Ishikawa (cell line): ENCODE measurements around the gene LVRN.

ENCODE experiments used
- CEBPB ChIP-seq: IDR thresholded peaks from 2 replicates; pipeline ENCODE4 v1.6.1; 2012
- CREB1 ChIP-seq: IDR thresholded peaks from 2 replicates; pipeline ENCODE4 v1.6.1; 2012; ENCODE audit warnings: low read depth
- EGR1 ChIP-seq: IDR thresholded peaks from 2 replicates; pipeline ENCODE4 v1.6.1; 2012
- EP300 ChIP-seq: IDR thresholded peaks from 2 replicates; pipeline ENCODE4 v1.6.1; 2012; ENCODE audit warnings: borderline replicate concordance
- FOXM1 ChIP-seq: IDR thresholded peaks from 2 replicates; pipeline ENCODE4 v1.6.1; 2012; ENCODE audit warnings: low read depth, borderline replicate concordance
- NFIC ChIP-seq: IDR thresholded peaks from 2 replicates; pipeline ENCODE4 v1.6.1; 2012
- RAD21 ChIP-seq: IDR thresholded peaks from 2 replicates; pipeline ENCODE4 v1.6.1; 2012; ENCODE audit warnings: low read depth
- TAF1 ChIP-seq: IDR thresholded peaks from 2 replicates; pipeline ENCODE4 v1.6.1; 2012; ENCODE audit warnings: low read depth, mild to moderate bottlenecking
- TCF12 ChIP-seq: IDR thresholded peaks from 2 replicates; pipeline ENCODE4 v1.6.1; 2012; ENCODE audit warnings: low read depth
- TEAD4 ChIP-seq: IDR thresholded peaks from 2 replicates; pipeline ENCODE4 v1.6.1; 2012
- YY1 ChIP-seq: IDR thresholded peaks from 2 replicates; pipeline ENCODE4 v1.6.1; 2012; ENCODE audit warnings: low read depth
- ZBTB7A ChIP-seq: IDR thresholded peaks from 2 replicates; pipeline ENCODE4 v1.6.1; 2012; ENCODE audit warnings: low read depth
- TF ChIP-seq, protein P1 (sequence below): IDR thresholded peaks from 2 replicates; pipeline ENCODE4 v1.6.1; 2012; ENCODE audit warnings: low read depth, mild to moderate bottlenecking
- TF ChIP-seq, protein P2 (sequence below): IDR thresholded peaks from 2 replicates; pipeline ENCODE4 v1.6.1; 2012
- TF ChIP-seq, protein P3 (sequence below): IDR thresholded peaks from 2 replicates; pipeline ENCODE4 v1.6.1; 2012

LVRN gene

DNA sequence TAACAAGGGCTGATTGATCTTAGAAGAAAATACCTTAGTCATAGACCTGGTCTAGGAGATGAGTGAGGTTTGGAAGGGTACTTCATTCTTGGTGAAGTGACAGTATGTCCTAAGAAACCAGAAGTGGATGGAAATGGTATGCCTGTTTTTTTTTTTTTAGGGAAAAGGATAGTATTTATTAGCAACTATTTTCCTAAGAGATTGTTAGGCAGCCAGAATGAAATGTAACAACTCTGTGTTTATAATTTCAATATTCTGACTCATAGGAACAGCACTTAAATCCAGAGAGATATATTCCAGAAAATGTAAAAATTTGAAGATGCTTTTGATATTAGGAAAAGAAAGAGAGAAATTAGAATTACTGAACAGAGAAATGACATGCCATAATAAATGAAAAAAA is 48.8 kb downstream of the LVRN start:
- TF ChIP-seq TCF12 (no peak), YY1 (no peak), FOXM1 (no peak), ZBTB7A (no peak), RAD21 (no peak), EP300 (no peak), TAF1 (no peak), CEBPB (no peak), CREB1 (no peak), EGR1 (no peak), NFIC (no peak), TEAD4 (no peak)
- TF ChIP-seq, protein P1, sequence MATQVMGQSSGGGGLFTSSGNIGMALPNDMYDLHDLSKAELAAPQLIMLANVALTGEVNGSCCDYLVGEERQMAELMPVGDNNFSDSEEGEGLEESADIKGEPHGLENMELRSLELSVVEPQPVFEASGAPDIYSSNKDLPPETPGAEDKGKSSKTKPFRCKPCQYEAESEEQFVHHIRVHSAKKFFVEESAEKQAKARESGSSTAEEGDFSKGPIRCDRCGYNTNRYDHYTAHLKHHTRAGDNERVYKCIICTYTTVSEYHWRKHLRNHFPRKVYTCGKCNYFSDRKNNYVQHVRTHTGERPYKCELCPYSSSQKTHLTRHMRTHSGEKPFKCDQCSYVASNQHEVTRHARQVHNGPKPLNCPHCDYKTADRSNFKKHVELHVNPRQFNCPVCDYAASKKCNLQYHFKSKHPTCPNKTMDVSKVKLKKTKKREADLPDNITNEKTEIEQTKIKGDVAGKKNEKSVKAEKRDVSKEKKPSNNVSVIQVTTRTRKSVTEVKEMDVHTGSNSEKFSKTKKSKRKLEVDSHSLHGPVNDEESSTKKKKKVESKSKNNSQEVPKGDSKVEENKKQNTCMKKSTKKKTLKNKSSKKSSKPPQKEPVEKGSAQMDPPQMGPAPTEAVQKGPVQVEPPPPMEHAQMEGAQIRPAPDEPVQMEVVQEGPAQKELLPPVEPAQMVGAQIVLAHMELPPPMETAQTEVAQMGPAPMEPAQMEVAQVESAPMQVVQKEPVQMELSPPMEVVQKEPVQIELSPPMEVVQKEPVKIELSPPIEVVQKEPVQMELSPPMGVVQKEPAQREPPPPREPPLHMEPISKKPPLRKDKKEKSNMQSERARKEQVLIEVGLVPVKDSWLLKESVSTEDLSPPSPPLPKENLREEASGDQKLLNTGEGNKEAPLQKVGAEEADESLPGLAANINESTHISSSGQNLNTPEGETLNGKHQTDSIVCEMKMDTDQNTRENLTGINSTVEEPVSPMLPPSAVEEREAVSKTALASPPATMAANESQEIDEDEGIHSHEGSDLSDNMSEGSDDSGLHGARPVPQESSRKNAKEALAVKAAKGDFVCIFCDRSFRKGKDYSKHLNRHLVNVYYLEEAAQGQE, result no peak
- TF ChIP-seq, protein P2, sequence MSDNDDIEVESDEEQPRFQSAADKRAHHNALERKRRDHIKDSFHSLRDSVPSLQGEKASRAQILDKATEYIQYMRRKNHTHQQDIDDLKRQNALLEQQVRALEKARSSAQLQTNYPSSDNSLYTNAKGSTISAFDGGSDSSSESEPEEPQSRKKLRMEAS, result no peak
- TF ChIP-seq, protein P3, sequence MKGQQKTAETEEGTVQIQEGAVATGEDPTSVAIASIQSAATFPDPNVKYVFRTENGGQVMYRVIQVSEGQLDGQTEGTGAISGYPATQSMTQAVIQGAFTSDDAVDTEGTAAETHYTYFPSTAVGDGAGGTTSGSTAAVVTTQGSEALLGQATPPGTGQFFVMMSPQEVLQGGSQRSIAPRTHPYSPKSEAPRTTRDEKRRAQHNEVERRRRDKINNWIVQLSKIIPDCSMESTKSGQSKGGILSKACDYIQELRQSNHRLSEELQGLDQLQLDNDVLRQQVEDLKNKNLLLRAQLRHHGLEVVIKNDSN, result no peak

DNA sequence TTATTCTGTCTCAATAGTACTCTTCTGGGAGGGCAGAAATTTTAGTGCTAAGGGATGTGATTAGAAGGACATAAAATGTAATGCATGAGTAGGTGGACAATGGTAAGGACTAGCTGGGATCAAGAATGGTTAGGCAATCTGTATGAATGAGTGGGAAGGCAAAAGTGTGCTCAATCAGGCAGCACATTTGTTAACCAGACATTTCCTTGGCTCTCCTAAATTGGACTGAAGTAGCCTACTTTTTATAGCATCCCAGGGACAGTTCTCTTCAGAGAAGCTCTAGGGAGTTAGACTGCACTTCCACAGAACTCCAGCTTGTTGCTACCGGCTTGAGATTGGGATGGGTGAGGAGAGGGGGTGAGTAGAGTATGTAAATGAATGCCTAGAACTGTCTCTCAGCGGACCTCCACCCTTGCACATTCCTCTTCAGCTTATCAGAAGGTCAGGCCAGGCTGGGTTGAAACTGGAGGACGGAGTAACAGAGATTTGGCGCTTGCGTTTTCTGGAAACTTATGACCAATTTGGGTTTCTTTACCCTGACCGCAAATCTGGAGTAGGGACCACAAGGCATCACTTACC is 51.0 kb downstream of the LVRN start:
- TF ChIP-seq CREB1 (no peak), NFIC (no peak), FOXM1 (no peak), TEAD4 (no peak), RAD21 (no peak), ZBTB7A (no peak), YY1 (no peak), EGR1 (no peak), TCF12 (no peak), TAF1 (no peak), CEBPB (no peak), EP300 (no peak)
- TF ChIP-seq, protein P3, result no peak
- TF ChIP-seq, protein P1, result no peak
- TF ChIP-seq, protein P2, result no peak

DNA sequence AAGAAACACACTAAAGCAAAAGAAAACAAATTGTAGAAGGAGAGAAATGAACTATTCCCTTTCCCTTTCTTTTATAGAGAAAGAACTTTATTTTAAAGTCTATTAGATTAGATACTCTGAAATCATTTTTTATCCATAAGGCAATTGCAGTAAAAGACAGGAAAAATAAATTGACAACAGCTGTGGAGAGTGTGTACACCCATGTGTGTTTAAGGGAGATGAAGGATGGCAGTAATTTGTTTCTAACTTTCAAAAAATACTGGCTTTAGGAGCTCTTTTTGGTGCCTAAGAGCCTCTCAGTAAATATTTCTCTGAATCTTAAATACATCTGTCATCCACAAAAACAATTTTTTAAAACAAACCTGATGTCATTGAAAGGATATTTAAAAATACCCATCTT is 51.7 kb downstream of the LVRN start:
- TF ChIP-seq EP300, result no peak
- TF ChIP-seq FOXM1, result no peak
- TF ChIP-seq CEBPB, result no peak
- no peak for TF ChIP-seq EGR1
- TF ChIP-seq, protein P3, result no peak
- TF ChIP-seq TAF1, result no peak

DNA sequence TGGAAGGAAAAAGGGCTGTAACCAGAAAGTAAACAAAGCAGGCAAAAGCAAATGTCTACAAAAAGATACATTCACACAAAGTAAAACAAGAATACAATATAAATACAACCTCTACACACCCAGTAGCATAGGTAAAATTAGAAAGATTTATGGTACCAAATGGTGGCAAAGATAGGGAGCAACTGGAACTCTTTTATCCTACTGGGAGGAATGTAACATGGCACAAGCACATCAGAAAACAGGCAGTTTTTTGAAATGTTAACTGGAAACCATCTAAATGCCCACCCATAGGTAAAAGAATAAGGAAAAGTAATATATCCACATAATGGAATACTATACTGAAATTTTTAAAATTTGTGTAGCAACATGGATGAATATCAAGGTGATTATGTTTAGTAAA is 61.3 kb downstream of the LVRN start:
- TF ChIP-seq EP300 (no peak), FOXM1 (no peak), TEAD4 (no peak), NFIC (no peak), YY1 (no peak), RAD21 (no peak), ZBTB7A (no peak)
- TF ChIP-seq, protein P2, result no peak

DNA sequence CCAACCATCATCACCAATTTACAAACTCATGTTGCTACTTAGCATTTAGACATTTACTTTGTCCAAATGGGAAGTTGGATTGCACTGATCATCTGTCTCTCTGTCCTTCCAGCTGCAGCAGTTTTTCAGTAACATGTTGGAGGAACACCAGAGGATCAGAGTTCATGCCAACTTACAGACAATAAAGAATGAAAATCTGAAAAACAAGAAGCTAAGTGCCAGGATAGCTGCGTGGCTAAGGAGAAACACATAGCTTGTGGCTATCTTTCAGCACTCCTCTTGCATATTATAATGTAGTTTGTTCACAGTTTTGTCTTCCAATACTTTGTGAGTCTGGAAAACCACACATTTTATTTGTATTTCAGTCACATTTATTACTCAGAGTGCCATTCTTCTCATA is 63.6 kb downstream of the LVRN start:
- no peak for TF ChIP-seq CREB1
- TF ChIP-seq, protein P1, result no peak
- TF ChIP-seq NFIC, result no peak
- no peak for TF ChIP-seq CEBPB
- TF ChIP-seq, protein P2, result no peak
- TF ChIP-seq FOXM1, result no peak
- TF ChIP-seq ZBTB7A, result no peak
- no peak for TF ChIP-seq RAD21
- TF ChIP-seq YY1, result no peak
- no peak for TF ChIP-seq TEAD4
- TF ChIP-seq EGR1, result no peak
- TF ChIP-seq, protein P3, result no peak
